ENCODE results near the gene ZBTB2. TPM values are rescaled to one million over a fixed set of nuclear protein-coding genes. Genes with fewer than 3 reads are reported as not detected.

Gene ZBTB2
- total and polyA plus RNA-seq, 10 of the 15 experiments (the other 5 are each of a cell fraction or from before 2014, with no cell fraction given), result 4.2 to 21.9 (median 15.0) TPM

DNA sequence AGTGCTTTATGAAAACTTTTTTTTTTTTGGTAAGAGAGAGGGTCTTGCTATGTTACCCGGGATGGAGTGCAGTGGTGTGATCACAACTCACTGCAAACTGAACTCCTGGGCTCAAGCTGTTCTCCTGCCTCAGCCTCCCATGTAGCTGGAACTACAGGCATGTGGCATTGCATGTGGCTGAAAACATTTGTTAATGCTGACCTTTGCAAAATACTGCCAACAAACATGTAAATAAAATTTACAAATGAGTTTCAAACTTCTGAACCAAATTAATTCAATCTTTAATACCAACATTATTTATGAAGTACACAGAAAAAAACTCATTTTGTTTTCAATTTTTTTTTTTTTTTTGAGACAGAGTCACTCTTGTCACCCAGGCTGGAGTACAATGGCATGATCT lies 26.1 kb upstream of the ZBTB2 start:
- H3K27me3 ChIP-seq (replicated peaks in 1 of 2; ENCODE audit: control insufficient read depth in 2 of 2, insufficient read depth in 2 of 2, low read length in 1 of 2), result no peaks in the 10 kb centered on the region
- H3K9me3 ChIP-seq (replicated peaks; ENCODE audit: control insufficient read depth, insufficient read depth, low read length), result peaks cover 2% of the 10 kb centered on the region; the same call in 1 of the 3 replicates
- no peak overlapping the region for H2AFZ ChIP-seq (ENCODE audit: control insufficient read depth, low read depth, low read length)
- peaks cover 2 to 17% of the 10 kb centered on the region in 2 experiments; a peak in 3 of 4 replicates for H3K36me3 ChIP-seq (ENCODE audit: control insufficient read depth in 2 of 2, insufficient read depth in 2 of 2, low read length in 1 of 2)
- H3K79me2 ChIP-seq (ENCODE audit: control insufficient read depth, insufficient read depth, low read length), result no peaks in the 10 kb centered on the region
- TF ChIP-seq BMI1 (IDR thresholded peaks at IDR 0.05; ENCODE audit: borderline replicate concordance), result no peak
- no peak for TF ChIP-seq IKZF2 (IDR thresholded peaks at IDR 0.05)
- TF ChIP-seq CUX1 (IDR thresholded peaks at IDR 0.05; ENCODE audit: insufficient replicate concordance, low read depth, low read length), result no peak
- no peak for TF ChIP-seq NFIC (IDR thresholded peaks at IDR 0.05; ENCODE audit: low read depth, low read length)
- TF ChIP-seq, protein P1, sequence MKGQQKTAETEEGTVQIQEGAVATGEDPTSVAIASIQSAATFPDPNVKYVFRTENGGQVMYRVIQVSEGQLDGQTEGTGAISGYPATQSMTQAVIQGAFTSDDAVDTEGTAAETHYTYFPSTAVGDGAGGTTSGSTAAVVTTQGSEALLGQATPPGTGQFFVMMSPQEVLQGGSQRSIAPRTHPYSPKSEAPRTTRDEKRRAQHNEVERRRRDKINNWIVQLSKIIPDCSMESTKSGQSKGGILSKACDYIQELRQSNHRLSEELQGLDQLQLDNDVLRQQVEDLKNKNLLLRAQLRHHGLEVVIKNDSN (IDR thresholded peaks at IDR 0.05; ENCODE audit: borderline replicate concordance, extremely low read length, insufficient read depth, low read depth, low read length), result no peak
- TF ChIP-seq FOS (IDR thresholded peaks at IDR 0.05; ENCODE audit: borderline replicate concordance, extremely low read depth, insufficient read length), result no peak
- TF ChIP-seq GABPA (IDR thresholded peaks at IDR 0.05; ENCODE audit: low read depth), result no peak
- DNase-seq (ENCODE audit: low read depth, low spot score), result no peak
- BruUV-seq (replicated peaks), result no TSS peak
- intact Hi-C loops (cut with micrococcal nuclease; ENCODE audit: unreplicated experiment), result no loop called here
- RAD21 ChIA-PET (ENCODE audit: unreplicated experiment), result no interaction called here
- no peak overlapping the region for H3K27ac ChIP-seq (ENCODE audit: control insufficient read depth, insufficient read depth)
- in situ Hi-C loops (cut with MboI), result no loop called here
- no peak for FAIRE-seq
- H3K4me2 ChIP-seq (ENCODE audit: control insufficient read depth, insufficient read depth), result no peak overlapping the region
- SMC1A ChIA-PET (ENCODE audit: uncharacterized antibody, unreplicated experiment), result interaction anchor here (0.6 kb wide), 1 partner anchor 120 kb away, joined by 5 read pairs; no protein-coding TSS in a partner anchor
- H3K4me3 ChIP-seq, result no peak overlapping the region
- no peak overlapping the region for H3K9ac ChIP-seq (ENCODE audit: control insufficient read depth, insufficient read depth, low read length)
- POLR2A ChIA-PET, result no interaction called here
- no peaks in the 10 kb centered on the region for H3K4me1 ChIP-seq (ENCODE audit: control insufficient read depth, insufficient read depth, low read length)
- ATAC-seq, result no peak
- WGBS (ENCODE audit: insufficient coverage, insufficient replicate concordance, low lambda C conversion rate, missing lambda C conversion rate), result 88% methylated on average over 1 of the region's 1 CpG
- CTCF ChIA-PET, result no interaction called here
- no peaks in the 10 kb centered on the region for H4K20me1 ChIP-seq (ENCODE audit: control insufficient read depth, insufficient read depth)
